ENCODE results near the gene FKBP7. TPM values are rescaled to one million over a fixed set of nuclear protein-coding genes. Genes with fewer than 3 reads are reported as not detected.
"Not testable (repeated sequence)": the region's sequence is repeated elsewhere in the genome, so short reads cannot be mapped to it uniquely, and the experiment has no call there.

Gene FKBP7
- total RNA-seq: 10.5 TPM
- long read RNA-seq, partial matches to known transcripts: 0 of 8 reads
- long read RNA-seq, other reads (novel, unspliced or antisense): 1 of 8 reads

- ATAC-seq (peak; percentile 91 to 92), DNase-seq (peak; percentile 92)
- intact Hi-C loops (cut with DNase I): no loop called here
- Histone ChIP-seq H3K9me3 (no peaks in the 10 kb centered on the region), H3K27me3 (ENCODE audit: low read depth) (no peaks in the 10 kb centered on the region), H3K4me3 (peak within 1 kb of the TSS; percentile 60), H3K36me3 (no peaks in the 10 kb centered on the region), H3K4me1 (peaks cover 41% of the 10 kb centered on the region), H3K27ac (peak within 1 kb of the TSS; percentile 96)
- peak; percentile 77 for TF ChIP-seq CTCF (IDR thresholded peaks at IDR 0.05)
Observed at GRCh38 chr2:178478439-178479274, at the start of gene FKBP7. TSS of gene FKBP7 (minus strand) at chr2:178478600. CDS start at chr2:178478499, 101 bp downstream.

GRCh38 chr2:178527592-178527991, 49.2 kb upstream of the FKBP7 start:
- intact Hi-C loops (cut with DNase I): no loop called here
- peaks cover 16% of the 10 kb centered on the region for H3K4me1 ChIP-seq
- no peak overlapping the region for H3K27ac ChIP-seq

GRCh38 chr2:178526256-178526655, 47.9 kb upstream of the FKBP7 start:
- no peak for DNase-seq
- no peaks in the 10 kb centered on the region for H3K9me3 ChIP-seq
- no peak overlapping the region for H3K27ac ChIP-seq
- peaks cover 6% of the 10 kb centered on the region for H3K36me3 ChIP-seq
- H3K4me1 ChIP-seq: peaks cover 16% of the 10 kb centered on the region
- no peak for TF ChIP-seq CTCF (IDR thresholded peaks at IDR 0.05)
- no peak overlapping the region for H3K4me3 ChIP-seq
- no peaks in the 10 kb centered on the region for H3K27me3 ChIP-seq (ENCODE audit: low read depth)
- ATAC-seq: no peak
- intact Hi-C loops (cut with DNase I): no loop called here

More at GRCh38 chr2:178527592-178527991, 49.2 kb upstream of the FKBP7 start:
- Histone ChIP-seq H3K27me3 (ENCODE audit: low read depth) (no peaks in the 10 kb centered on the region), H3K36me3 (peaks cover 20% of the 10 kb centered on the region), H3K9me3 (no peaks in the 10 kb centered on the region), H3K4me3 (no peak overlapping the region)
- DNase-seq: no peak
- ATAC-seq: no peak
- no peak for TF ChIP-seq CTCF (IDR thresholded peaks at IDR 0.05)

DNA sequence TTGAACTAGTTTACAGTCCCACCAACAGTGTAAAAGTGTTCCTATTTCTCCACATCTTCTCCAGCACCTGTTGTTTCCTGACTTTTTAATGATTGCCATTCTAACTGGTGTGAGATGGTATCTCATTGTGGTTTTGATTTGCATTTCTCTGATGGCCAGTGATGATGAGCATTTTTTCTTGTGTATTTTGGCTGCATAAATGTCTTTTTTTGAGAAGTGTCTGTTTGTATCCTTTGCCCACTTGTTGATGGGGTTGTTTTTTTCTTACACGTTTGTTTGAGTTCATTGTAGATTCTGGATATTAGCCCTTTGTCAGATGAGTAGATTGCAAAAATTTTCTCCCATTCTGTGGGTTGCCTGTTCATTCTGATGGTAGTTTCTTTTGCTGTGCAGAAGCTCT, 47.1 kb upstream of the FKBP7 start:
- peaks cover 16% of the 10 kb centered on the region for H3K4me1 ChIP-seq
- intact Hi-C loops (cut with DNase I); DNase-seq: not testable (repeated sequence)

DNA sequence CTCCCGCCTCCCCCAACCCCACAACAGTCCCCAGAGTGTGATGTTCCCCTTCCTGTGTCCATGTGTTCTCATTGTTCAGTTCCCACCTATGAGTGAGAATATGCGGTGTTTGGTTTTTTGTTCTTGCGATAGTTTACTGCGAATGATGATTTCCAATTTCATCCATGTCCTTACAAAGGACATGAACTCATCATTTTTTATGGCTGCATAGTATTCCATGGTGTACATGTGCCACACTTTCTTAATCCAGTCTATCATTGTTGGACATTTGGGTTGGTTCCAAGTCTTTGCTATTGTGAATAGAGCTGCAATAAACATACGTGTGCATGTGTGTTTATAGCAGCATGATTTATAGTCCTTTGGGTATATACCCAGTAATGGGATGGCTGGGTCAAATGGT, 46.6 kb upstream of the FKBP7 start:
- H3K36me3 ChIP-seq; intact Hi-C loops (cut with DNase I); H3K27me3 ChIP-seq (ENCODE audit: low read depth); H3K9me3 ChIP-seq; DNase-seq; H3K4me3 ChIP-seq; H3K27ac ChIP-seq; ATAC-seq: not testable (repeated sequence)
- peaks cover 16% of the 10 kb centered on the region for H3K4me1 ChIP-seq

More for the DNA sequence above, 47.1 kb upstream of the FKBP7 start:
- H3K9me3 ChIP-seq; H3K27me3 ChIP-seq (ENCODE audit: low read depth); H3K4me3 ChIP-seq; ATAC-seq; H3K27ac ChIP-seq; H3K36me3 ChIP-seq: not testable (repeated sequence)

DNA sequence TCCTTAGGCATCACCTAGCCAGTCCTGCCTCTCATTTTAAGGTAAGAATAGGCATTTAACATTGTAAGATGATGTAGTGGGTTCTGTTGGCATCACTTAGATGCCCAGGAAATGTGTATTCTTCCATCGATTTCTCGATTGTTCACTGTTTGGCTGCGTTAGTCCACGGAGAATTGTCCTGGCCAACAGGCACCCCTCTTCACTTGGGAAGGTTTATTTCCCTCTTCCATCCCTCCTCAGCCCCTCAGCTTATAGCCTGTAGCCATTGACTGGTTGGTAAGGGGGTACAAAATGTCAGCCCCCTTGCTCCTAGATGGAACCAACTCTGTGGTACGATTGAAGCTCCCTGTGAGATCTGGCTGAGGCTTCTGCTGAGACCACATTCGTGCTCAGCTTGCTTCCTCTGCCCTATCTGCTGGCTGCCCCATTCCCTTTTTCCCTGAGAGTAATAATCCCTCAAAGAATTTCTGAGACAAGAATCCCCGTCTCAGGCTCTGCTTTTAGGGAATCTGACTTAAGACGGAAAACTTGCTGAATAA, 45.3 kb upstream of the FKBP7 start:
- Histone ChIP-seq H3K36me3 (peaks cover 7% of the 10 kb centered on the region), H3K27ac (peak overlapping the region; percentile 81), H3K4me3 (peak overlapping the region; percentile 75), H3K27me3 (ENCODE audit: low read depth) (no peaks in the 10 kb centered on the region), H3K4me1 (peaks cover 11% of the 10 kb centered on the region), H3K9me3 (no peaks in the 10 kb centered on the region)
- no peak for TF ChIP-seq CTCF (IDR thresholded peaks at IDR 0.05)
- no peak for DNase-seq
- intact Hi-C loops (cut with DNase I): no loop called here
- ATAC-seq: peak; percentile 9 to 44
